Fibroblast of lung (primary cell): Measurements from ENCODE around the gene MKLN1.

Experiments used
- CTCF ChIP-seq, 2 donors: IDR thresholded peaks in 1 of 2; conservative IDR thresholded peaks in 1 of 2; 1 replicate in 1 of 2; 2 replicates in 1 of 2; pipeline ENCODE4 v1.5.1; 2011 to 2012; ENCODE audit warnings: low read length in 2 of 2, control low read depth in 1 of 2, inconsistent platforms in 1 of 2, low read depth in 1 of 2, mild to moderate bottlenecking in 1 of 2
- EZH2 ChIP-seq: IDR thresholded peaks from 2 replicates; pipeline ENCODE4 v1.5.1; 2012; ENCODE audit warnings: low read length, control low read depth, mild to moderate bottlenecking; ENCODE audit errors: missing control alignments

GRCh38 chr7:131385039-131385605, 57.4 kb downstream of the MKLN1 start:
- no peak for TF ChIP-seq CTCF (conservative IDR thresholded peaks at IDR 0.05 in 1 of 2, IDR thresholded peaks at IDR 0.05 in 1 of 2; ENCODE audit: low read depth in 1 of 2, low read length in 2 of 2)
- TF ChIP-seq EZH2 = no peak
